ENCODE measurements around the gene ARFGAP1. TPM values are rescaled to one million over a fixed set of nuclear protein-coding genes. Genes with fewer than 3 reads are reported as not detected.

ARFGAP1 gene
- total and polyA plus RNA-seq, 2 donors (not counting 3 experiments of a cell fraction or from before 2014, with no cell fraction given), result 93.7 to 126 TPM

- Histone ChIP-seq H3K4me3 (replicated peaks in 1 of 3; ENCODE audit: insufficient read depth in 1 of 3, low read depth in 1 of 3, low read length in 3 of 3) (no peak overlapping the region), H4K20me1 (replicated peaks; ENCODE audit: control insufficient read depth, extremely low read depth, insufficient read depth, low read length) (no peaks in the 10 kb centered on the region), H3K36me3 (ENCODE audit: control insufficient read depth in 2 of 2, extremely low read depth in 1 of 2, insufficient read depth in 2 of 2, low read length in 2 of 2) (no peaks in the 10 kb centered on the region), H3K79me2 (ENCODE audit: control insufficient read depth, insufficient read depth, low read length) (no peaks in the 10 kb centered on the region), H2AFZ (ENCODE audit: low read depth, low read length) (no peak overlapping the region), H3K27ac (ENCODE audit: insufficient read depth, low read depth, low read length) (no peak overlapping the region), H3K4me1 (ENCODE audit: control insufficient read depth, extremely low read depth, insufficient read depth, low read length) (no peaks in the 10 kb centered on the region), H3K9ac (replicated peaks; ENCODE audit: extremely low read depth, insufficient read depth, low read length) (no peak overlapping the region), H3K9me1 (replicated peaks; ENCODE audit: control insufficient read depth, extremely low read depth, insufficient read depth, low read length) (no peaks in the 10 kb centered on the region), H3K9me3 (replicated peaks; ENCODE audit: control insufficient read depth, insufficient read depth, low read length) (no peaks in the 10 kb centered on the region), H3K4me2 (ENCODE audit: insufficient read depth, low read length) (no peak overlapping the region), H3K27me3 (ENCODE audit: control insufficient read depth in 2 of 2, insufficient read depth in 2 of 2, low read length in 2 of 2) (no peaks in the 10 kb centered on the region)
- BruUV-seq (replicated peaks), result no TSS peak
- CTCF ChIA-PET, result interaction anchor here (1.2 to 11.0 kb wide), 2 partner anchors 9 to 14 kb away, joined by 3 to 116 read pairs; no protein-coding TSS in a partner anchor
- dilution Hi-C loops (cut with MboI; ENCODE audit: extremely low pct_ligation_motif_present, low sequenced_read_pairs), result no loop called here
- FAIRE-seq, result no peak
- TF ChIP-seq POLR2AphosphoS5 (IDR thresholded peaks at IDR 0.05; ENCODE audit: insufficient read depth, low read depth, low read length), result no peak
- no peak for TF ChIP-seq GATA2 (IDR thresholded peaks at IDR 0.05; ENCODE audit: insufficient read depth, insufficient read length, low read depth, low read length)
- no peak for DNase-seq (ENCODE audit: low read depth, low spot score)
- POLR2A ChIA-PET, result no interaction called here
- intact Hi-C loops (cut with micrococcal nuclease), result loop anchor here (5.0 kb wide), 1 partner anchor 34 kb away; the partner anchor contains the start of gene ARFGAP1
Measured at GRCh38 chr20:63238514-63239125, 34.0 kb upstream of the ARFGAP1 start.

- FAIRE-seq, result no peak
- Histone ChIP-seq H3K9me1 (replicated peaks; ENCODE audit: control insufficient read depth, extremely low read depth, insufficient read depth, low read length) (no peaks in the 10 kb centered on the region), H3K4me1 (ENCODE audit: control insufficient read depth, extremely low read depth, insufficient read depth, low read length) (no peaks in the 10 kb centered on the region), H3K4me3 (replicated peaks in 1 of 3; ENCODE audit: insufficient read depth in 1 of 3, low read depth in 1 of 3, low read length in 3 of 3) (no peak overlapping the region), H3K27ac (ENCODE audit: insufficient read depth, low read depth, low read length) (no peak overlapping the region), H3K9ac (replicated peaks; ENCODE audit: extremely low read depth, insufficient read depth, low read length) (no peak overlapping the region), H3K27me3 (ENCODE audit: control insufficient read depth in 2 of 2, insufficient read depth in 2 of 2, low read length in 2 of 2) (no peaks in the 10 kb centered on the region), H3K79me2 (ENCODE audit: control insufficient read depth, insufficient read depth, low read length) (no peaks in the 10 kb centered on the region), H3K4me2 (ENCODE audit: insufficient read depth, low read length) (no peak overlapping the region), H3K36me3 (ENCODE audit: control insufficient read depth in 2 of 2, extremely low read depth in 1 of 2, insufficient read depth in 2 of 2, low read length in 2 of 2) (no peaks in the 10 kb centered on the region), H3K9me3 (replicated peaks; ENCODE audit: control insufficient read depth, insufficient read depth, low read length) (no peaks in the 10 kb centered on the region), H4K20me1 (replicated peaks; ENCODE audit: control insufficient read depth, extremely low read depth, insufficient read depth, low read length) (no peaks in the 10 kb centered on the region), H2AFZ (ENCODE audit: low read depth, low read length) (no peak overlapping the region)
- no peak for DNase-seq (ENCODE audit: low read depth, low spot score)
- ChIA-PET POLR2A (no interaction called here), CTCF (interaction anchor here (1.2 to 11.0 kb wide), 2 partner anchors 10 to 15 kb away, joined by 3 to 116 read pairs; no protein-coding TSS in a partner anchor)
- TF ChIP-seq POLR2A (IDR thresholded peaks at IDR 0.05; ENCODE audit: low read depth, low read length) (no peak), JUN (IDR thresholded peaks at IDR 0.05; ENCODE audit: borderline replicate concordance, insufficient read depth, insufficient read length, low read depth) (no peak), MAX (IDR thresholded peaks at IDR 0.05; ENCODE audit: insufficient read depth, insufficient read length) (no peak), FOS (IDR thresholded peaks at IDR 0.05; ENCODE audit: borderline replicate concordance, insufficient read depth, low read length) (no peak), CTCF (IDR thresholded peaks at IDR 0.05; ENCODE audit: extremely low read depth in 1 of 2, insufficient read depth in 1 of 2, low read depth in 1 of 2, low read length in 2 of 2) (no peak), MYC (IDR thresholded peaks at IDR 0.05; ENCODE audit: low read depth, low read length) (no peak), POLR2AphosphoS5 (IDR thresholded peaks at IDR 0.05; ENCODE audit: insufficient read depth, low read depth, low read length) (no peak), GATA2 (IDR thresholded peaks at IDR 0.05; ENCODE audit: insufficient read depth, insufficient read length, low read depth, low read length) (no peak), EZH2 (IDR thresholded peaks at IDR 0.05; ENCODE audit: borderline replicate concordance, low read depth, low read length, severe bottlenecking) (no peak)
- intact Hi-C loops (cut with micrococcal nuclease) (loop anchor here (5.0 kb wide), 1 partner anchor 33 kb away; the partner anchor contains the start of gene ARFGAP1), dilution Hi-C loops (cut with MboI; ENCODE audit: extremely low pct_ligation_motif_present, low sequenced_read_pairs) (no loop called here)
- no TSS peak for BruUV-seq (replicated peaks)
Measured at GRCh38 chr20:63239431-63239830, 33.2 kb upstream of the ARFGAP1 start.
